HL-60 (cell line): ENCODE measurements around the gene SYNGR1.

ENCODE experiments used
- DNase-seq, 2 experiments: peaks; one replicate each; pipeline ENCODE4 v3.0.0-alpha.2; 2010 to 2020; ENCODE audit warnings: low read depth in 1 of 2, low spot score in 1 of 2
- H3K27ac ChIP-seq: fragments of 250-450 bp; sonication (Bioruptor Pico); replicated peaks from 2 replicates; pipeline ENCODE4 v1.5.1; 2020; ENCODE audit warnings: mild to moderate bottlenecking, moderate library complexity
- H3K27me3 ChIP-seq: fragments of 250-450 bp; sonication (Bioruptor Pico); 2 replicates; pipeline ENCODE4 v1.5.1; 2021; ENCODE audit warnings: mild to moderate bottlenecking, moderate library complexity; ENCODE audit not compliant: insufficient read depth, poor library complexity, severe bottlenecking
- H3K4me3 ChIP-seq: replicated peaks from 2 replicates; pipeline ENCODE4 v1.5.1; 2011; ENCODE audit warnings: mild to moderate bottlenecking, control low read depth, low read length; ENCODE audit not compliant: insufficient read depth
- GABPA ChIP-seq: IDR thresholded peaks from 2 replicates; pipeline ENCODE4 v1.6.1; 2012; ENCODE audit warnings: low read depth
- POLR2AphosphoS5 ChIP-seq: IDR thresholded peaks from 2 replicates; pipeline ENCODE4 v1.6.1; 2012; ENCODE audit warnings: low read depth
- SPI1 ChIP-seq: IDR thresholded peaks from 2 replicates; pipeline ENCODE4 v1.6.1; 2012; ENCODE audit warnings: low read depth, mild to moderate bottlenecking, borderline replicate concordance
- TF ChIP-seq, protein P1 (sequence below): IDR thresholded peaks from 2 replicates; pipeline ENCODE4 v1.6.1; 2012; ENCODE audit warnings: low read depth; ENCODE audit not compliant: insufficient replicate concordance
- TF ChIP-seq, protein P2 (sequence below): IDR thresholded peaks from one replicate; pipeline ENCODE4 v1.5.1; 2011; ENCODE audit warnings: low read length, control low read depth, inconsistent platforms; ENCODE audit not compliant: insufficient read depth

SYNGR1 gene

DNA sequence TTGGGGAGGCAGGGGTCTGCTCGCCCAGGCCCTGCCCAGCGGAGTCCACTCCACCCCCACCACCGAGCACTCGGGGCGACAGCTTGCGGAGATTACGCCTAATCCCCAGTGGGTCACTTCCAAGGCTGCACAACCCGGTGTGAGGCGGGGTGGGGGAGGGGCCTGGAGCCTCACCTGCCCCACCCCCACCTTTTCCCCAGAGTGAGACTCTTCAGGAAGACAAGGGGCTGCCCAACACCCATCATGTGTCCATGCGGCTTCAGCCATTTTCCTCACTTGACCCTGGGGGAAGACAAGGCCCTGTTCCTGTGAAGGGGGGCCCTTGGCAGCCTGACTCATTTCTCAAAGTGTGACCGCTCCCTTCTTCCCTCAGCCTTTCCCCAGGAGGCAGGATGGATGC is 12.5 kb downstream of the SYNGR1 start:
- Histone ChIP-seq H3K27ac (no peak overlapping the region), H3K4me3 (no peak overlapping the region), H3K27me3 (no peaks in the 10 kb centered on the region)
- TF ChIP-seq GABPA (no peak), POLR2AphosphoS5 (no peak), SPI1 (no peak)
- TF ChIP-seq, protein P1, sequence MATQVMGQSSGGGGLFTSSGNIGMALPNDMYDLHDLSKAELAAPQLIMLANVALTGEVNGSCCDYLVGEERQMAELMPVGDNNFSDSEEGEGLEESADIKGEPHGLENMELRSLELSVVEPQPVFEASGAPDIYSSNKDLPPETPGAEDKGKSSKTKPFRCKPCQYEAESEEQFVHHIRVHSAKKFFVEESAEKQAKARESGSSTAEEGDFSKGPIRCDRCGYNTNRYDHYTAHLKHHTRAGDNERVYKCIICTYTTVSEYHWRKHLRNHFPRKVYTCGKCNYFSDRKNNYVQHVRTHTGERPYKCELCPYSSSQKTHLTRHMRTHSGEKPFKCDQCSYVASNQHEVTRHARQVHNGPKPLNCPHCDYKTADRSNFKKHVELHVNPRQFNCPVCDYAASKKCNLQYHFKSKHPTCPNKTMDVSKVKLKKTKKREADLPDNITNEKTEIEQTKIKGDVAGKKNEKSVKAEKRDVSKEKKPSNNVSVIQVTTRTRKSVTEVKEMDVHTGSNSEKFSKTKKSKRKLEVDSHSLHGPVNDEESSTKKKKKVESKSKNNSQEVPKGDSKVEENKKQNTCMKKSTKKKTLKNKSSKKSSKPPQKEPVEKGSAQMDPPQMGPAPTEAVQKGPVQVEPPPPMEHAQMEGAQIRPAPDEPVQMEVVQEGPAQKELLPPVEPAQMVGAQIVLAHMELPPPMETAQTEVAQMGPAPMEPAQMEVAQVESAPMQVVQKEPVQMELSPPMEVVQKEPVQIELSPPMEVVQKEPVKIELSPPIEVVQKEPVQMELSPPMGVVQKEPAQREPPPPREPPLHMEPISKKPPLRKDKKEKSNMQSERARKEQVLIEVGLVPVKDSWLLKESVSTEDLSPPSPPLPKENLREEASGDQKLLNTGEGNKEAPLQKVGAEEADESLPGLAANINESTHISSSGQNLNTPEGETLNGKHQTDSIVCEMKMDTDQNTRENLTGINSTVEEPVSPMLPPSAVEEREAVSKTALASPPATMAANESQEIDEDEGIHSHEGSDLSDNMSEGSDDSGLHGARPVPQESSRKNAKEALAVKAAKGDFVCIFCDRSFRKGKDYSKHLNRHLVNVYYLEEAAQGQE = no peak
- TF ChIP-seq, protein P2, sequence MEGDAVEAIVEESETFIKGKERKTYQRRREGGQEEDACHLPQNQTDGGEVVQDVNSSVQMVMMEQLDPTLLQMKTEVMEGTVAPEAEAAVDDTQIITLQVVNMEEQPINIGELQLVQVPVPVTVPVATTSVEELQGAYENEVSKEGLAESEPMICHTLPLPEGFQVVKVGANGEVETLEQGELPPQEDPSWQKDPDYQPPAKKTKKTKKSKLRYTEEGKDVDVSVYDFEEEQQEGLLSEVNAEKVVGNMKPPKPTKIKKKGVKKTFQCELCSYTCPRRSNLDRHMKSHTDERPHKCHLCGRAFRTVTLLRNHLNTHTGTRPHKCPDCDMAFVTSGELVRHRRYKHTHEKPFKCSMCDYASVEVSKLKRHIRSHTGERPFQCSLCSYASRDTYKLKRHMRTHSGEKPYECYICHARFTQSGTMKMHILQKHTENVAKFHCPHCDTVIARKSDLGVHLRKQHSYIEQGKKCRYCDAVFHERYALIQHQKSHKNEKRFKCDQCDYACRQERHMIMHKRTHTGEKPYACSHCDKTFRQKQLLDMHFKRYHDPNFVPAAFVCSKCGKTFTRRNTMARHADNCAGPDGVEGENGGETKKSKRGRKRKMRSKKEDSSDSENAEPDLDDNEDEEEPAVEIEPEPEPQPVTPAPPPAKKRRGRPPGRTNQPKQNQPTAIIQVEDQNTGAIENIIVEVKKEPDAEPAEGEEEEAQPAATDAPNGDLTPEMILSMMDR = no peak
- DNase-seq = no peak

DNA sequence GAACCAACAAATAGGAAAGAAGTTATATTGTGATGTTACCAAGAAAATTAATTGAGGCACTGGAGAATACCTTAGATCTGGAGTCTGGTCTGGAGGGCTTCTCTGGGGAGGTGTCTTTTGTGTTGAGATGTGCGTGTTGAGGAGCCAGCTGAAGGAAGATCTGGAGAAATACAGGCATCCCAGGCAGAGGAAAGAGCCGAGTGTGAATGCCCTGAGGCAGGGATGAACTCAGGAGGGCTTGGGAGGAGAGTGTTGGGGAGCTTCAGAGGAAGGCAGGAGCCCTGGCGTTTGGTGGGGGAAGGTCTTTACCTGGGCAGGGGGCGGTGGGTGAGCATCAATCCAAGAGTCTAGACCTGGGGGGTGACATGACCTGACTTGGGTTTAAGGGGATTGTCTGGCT is 13.1 kb downstream of the SYNGR1 start:
- Histone ChIP-seq H3K27ac (no peak overlapping the region), H3K27me3 (no peaks in the 10 kb centered on the region), H3K4me3 (no peak overlapping the region)
- TF ChIP-seq GABPA (no peak), SPI1 (no peak), POLR2AphosphoS5 (no peak)
- TF ChIP-seq, protein P2 = no peak
- TF ChIP-seq, protein P1 = no peak
- DNase-seq = no peak

DNA sequence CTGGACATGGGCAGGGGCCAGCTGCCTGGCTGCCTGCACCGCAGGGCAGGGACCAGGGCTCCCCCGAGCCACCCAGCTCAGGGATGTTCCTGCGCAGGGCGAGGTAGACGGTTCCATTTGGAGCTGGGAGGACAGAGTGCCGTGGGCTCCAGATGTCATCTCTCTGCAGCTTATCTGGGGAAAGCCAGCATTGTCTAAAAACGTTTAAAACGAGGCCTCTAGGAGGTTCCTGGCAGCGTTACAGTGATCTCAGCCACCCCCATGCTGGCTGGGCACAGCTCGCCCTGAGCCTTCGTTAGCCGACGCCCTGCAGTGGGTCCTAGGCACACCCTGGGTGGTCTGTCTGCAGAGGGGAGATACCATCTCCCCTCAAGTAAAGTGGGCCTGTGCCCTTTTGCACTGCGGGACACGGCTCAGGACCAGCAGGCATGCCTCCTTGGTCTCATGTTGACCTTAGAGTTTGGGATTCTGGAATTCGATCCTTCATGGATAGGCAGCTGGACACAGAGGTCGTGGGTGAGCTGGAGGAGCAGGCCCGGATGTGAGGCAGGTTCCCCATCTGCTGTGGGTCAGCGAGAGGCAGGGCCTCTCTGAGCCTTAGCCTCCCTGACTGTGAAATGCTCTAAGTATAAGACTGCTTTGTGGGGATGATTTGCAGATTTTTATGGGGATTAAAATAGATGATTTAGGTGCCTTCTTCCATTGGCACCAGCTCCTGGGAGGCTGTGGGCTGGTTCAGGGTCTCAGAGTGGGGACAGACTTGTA is 14.1 kb downstream of the SYNGR1 start:
- TF ChIP-seq POLR2AphosphoS5 (no peak), GABPA (no peak), SPI1 (no peak)
- TF ChIP-seq, protein P1 = no peak
- TF ChIP-seq, protein P2 = no peak
- Histone ChIP-seq H3K27me3 (no peaks in the 10 kb centered on the region), H3K27ac (no peak overlapping the region), H3K4me3 (no peak overlapping the region)
- no peak for DNase-seq
